Activated naive CD4-positive, alpha-beta T cell treated with anti-CD3 and anti-CD28 coated beads, Interleukin-2, amount 50 U/mL, for 24 hours (primary cell): ENCODE data around the gene SHC4.
"Not testable (repeated sequence)": the region's sequence is repeated elsewhere in the genome, so short reads cannot be mapped to it uniquely, and the experiment has no call there.

Experiments used
- H3K27ac Mint-ChIP-seq: one replicate; pipeline ENCODE4 v1.8.0; 2021; ENCODE audit warnings: mild to moderate bottlenecking, mixed read lengths
- H3K27me3 Mint-ChIP-seq: one replicate; pipeline ENCODE4 v1.8.0; 2021; ENCODE audit warnings: mixed read lengths
- H3K36me3 Mint-ChIP-seq: one replicate; pipeline ENCODE4 v1.8.0; 2021; ENCODE audit warnings: mixed read lengths
- H3K4me1 Mint-ChIP-seq: one replicate; pipeline ENCODE4 v1.8.0; 2021; ENCODE audit warnings: mixed read lengths
- H3K4me3 Mint-ChIP-seq: one replicate; pipeline ENCODE4 v1.8.0; 2021; ENCODE audit warnings: mild to moderate bottlenecking, mixed read lengths
- H3K9me3 Mint-ChIP-seq: one replicate; pipeline ENCODE4 v1.8.0; 2021; ENCODE audit warnings: mixed read lengths

Gene SHC4

GRCh38 chr15:48861813-48862431 is 101.8 kb downstream of the SHC4 start:
- no peaks in the 10 kb centered on the region for H3K36me3 Mint-ChIP-seq
- no peak overlapping the region for H3K4me3 Mint-ChIP-seq
- peaks cover 4% of the 10 kb centered on the region for H3K4me1 Mint-ChIP-seq
- peaks cover 3% of the 10 kb centered on the region for H3K27me3 Mint-ChIP-seq
- no peak overlapping the region for H3K27ac Mint-ChIP-seq
- no peaks in the 10 kb centered on the region for H3K9me3 Mint-ChIP-seq

GRCh38 chr15:48859426-48859825 is 104.3 kb downstream of the SHC4 start:
- H3K9me3 Mint-ChIP-seq = no peaks in the 10 kb centered on the region
- H3K4me3 Mint-ChIP-seq = no peak overlapping the region
- no peaks in the 10 kb centered on the region for H3K36me3 Mint-ChIP-seq

GRCh38 chr15:48858401-48858800 is 105.3 kb downstream of the SHC4 start:
- no peaks in the 10 kb centered on the region for H3K9me3 Mint-ChIP-seq
- H3K4me3 Mint-ChIP-seq = no peak overlapping the region
- peaks cover 4% of the 10 kb centered on the region for H3K4me1 Mint-ChIP-seq
- H3K27me3 Mint-ChIP-seq = no peaks in the 10 kb centered on the region
- H3K27ac Mint-ChIP-seq = no peak overlapping the region
- no peaks in the 10 kb centered on the region for H3K36me3 Mint-ChIP-seq

More at GRCh38 chr15:48859426-48859825, 104.3 kb downstream of the SHC4 start:
- Mint-ChIP-seq H3K27ac (no peak overlapping the region), H3K4me1 (peaks cover 4% of the 10 kb centered on the region), H3K27me3 (no peaks in the 10 kb centered on the region)

- no peaks in the 10 kb centered on the region for H3K4me1 Mint-ChIP-seq
- no peaks in the 10 kb centered on the region for H3K36me3 Mint-ChIP-seq
- H3K27ac Mint-ChIP-seq = no peak overlapping the region
- peaks cover under 1% of the 10 kb centered on the region for H3K27me3 Mint-ChIP-seq
- no peak overlapping the region for H3K4me3 Mint-ChIP-seq
- H3K9me3 Mint-ChIP-seq = no peaks in the 10 kb centered on the region
Measured at GRCh38 chr15:48856942-48857341, 106.8 kb downstream of the SHC4 start.

GRCh38 chr15:48855501-48856440 is 107.9 kb downstream of the SHC4 start:
- Mint-ChIP-seq H3K4me1 (no peaks in the 10 kb centered on the region), H3K36me3 (no peaks in the 10 kb centered on the region), H3K27ac (no peak overlapping the region), H3K9me3 (no peaks in the 10 kb centered on the region), H3K27me3 (peaks cover 3% of the 10 kb centered on the region), H3K4me3 (no peak overlapping the region)

GRCh38 chr15:48854434-48854833 is 109.3 kb downstream of the SHC4 start:
- H3K4me1 Mint-ChIP-seq, H3K27ac Mint-ChIP-seq, H3K27me3 Mint-ChIP-seq, H3K9me3 Mint-ChIP-seq, H3K4me3 Mint-ChIP-seq, H3K36me3 Mint-ChIP-seq: not testable (repeated sequence)

GRCh38 chr15:48851956-48852355 is 111.8 kb downstream of the SHC4 start:
- Mint-ChIP-seq H3K9me3 (no peaks in the 10 kb centered on the region), H3K4me1 (no peaks in the 10 kb centered on the region), H3K27me3 (peaks cover 3% of the 10 kb centered on the region), H3K27ac (no peak overlapping the region), H3K4me3 (no peak overlapping the region), H3K36me3 (no peaks in the 10 kb centered on the region)

GRCh38 chr15:48850648-48851047 is 113.1 kb downstream of the SHC4 start:
- Mint-ChIP-seq H3K4me1 (no peaks in the 10 kb centered on the region), H3K27ac (no peak overlapping the region), H3K9me3 (no peaks in the 10 kb centered on the region)

GRCh38 chr15:48845123-48845522 is 118.6 kb downstream of the SHC4 start:
- Mint-ChIP-seq H3K27me3 (no peaks in the 10 kb centered on the region), H3K36me3 (no peaks in the 10 kb centered on the region), H3K4me1 (no peaks in the 10 kb centered on the region), H3K9me3 (no peaks in the 10 kb centered on the region), H3K4me3 (no peak overlapping the region), H3K27ac (no peak overlapping the region)

More at GRCh38 chr15:48850648-48851047, 113.1 kb downstream of the SHC4 start:
- Mint-ChIP-seq H3K36me3 (no peaks in the 10 kb centered on the region), H3K27me3 (peaks cover 3% of the 10 kb centered on the region), H3K4me3 (no peak overlapping the region)

GRCh38 chr15:48842501-48842900 is 121.2 kb downstream of the SHC4 start:
- H3K9me3 Mint-ChIP-seq = no peaks in the 10 kb centered on the region
- no peaks in the 10 kb centered on the region for H3K4me1 Mint-ChIP-seq
- H3K27me3 Mint-ChIP-seq = peaks cover 3% of the 10 kb centered on the region
- no peak overlapping the region for H3K4me3 Mint-ChIP-seq
- no peak overlapping the region for H3K27ac Mint-ChIP-seq
- H3K36me3 Mint-ChIP-seq = no peaks in the 10 kb centered on the region

GRCh38 chr15:48834756-48835155 is 129.0 kb downstream of the SHC4 start:
- peaks cover 13% of the 10 kb centered on the region for H3K9me3 Mint-ChIP-seq
- H3K27ac Mint-ChIP-seq = no peak overlapping the region
- H3K4me3 Mint-ChIP-seq = no peak overlapping the region
- H3K36me3 Mint-ChIP-seq = no peaks in the 10 kb centered on the region
- H3K4me1 Mint-ChIP-seq = no peaks in the 10 kb centered on the region
- H3K27me3 Mint-ChIP-seq = peaks cover 12% of the 10 kb centered on the region

- H3K4me3 Mint-ChIP-seq = no peak overlapping the region
- H3K36me3 Mint-ChIP-seq = no peaks in the 10 kb centered on the region
- H3K27me3 Mint-ChIP-seq = peaks cover 12% of the 10 kb centered on the region
- peaks cover 13% of the 10 kb centered on the region for H3K9me3 Mint-ChIP-seq
- H3K4me1 Mint-ChIP-seq = no peaks in the 10 kb centered on the region
- H3K27ac Mint-ChIP-seq = no peak overlapping the region
Measured at GRCh38 chr15:48833526-48834239, 130.0 kb downstream of the SHC4 start.

GRCh38 chr15:48832648-48833047 is 131.1 kb downstream of the SHC4 start:
- Mint-ChIP-seq H3K9me3 (peaks cover 13% of the 10 kb centered on the region), H3K27me3 (peaks cover 10% of the 10 kb centered on the region), H3K4me3 (no peak overlapping the region), H3K27ac (no peak overlapping the region), H3K36me3 (no peaks in the 10 kb centered on the region), H3K4me1 (no peaks in the 10 kb centered on the region)

- H3K9me3 Mint-ChIP-seq = peaks cover 10% of the 10 kb centered on the region
- H3K4me1 Mint-ChIP-seq = no peaks in the 10 kb centered on the region
- H3K27ac Mint-ChIP-seq = no peak overlapping the region
- H3K36me3 Mint-ChIP-seq = no peaks in the 10 kb centered on the region
- peaks cover 7% of the 10 kb centered on the region for H3K27me3 Mint-ChIP-seq
- no peak overlapping the region for H3K4me3 Mint-ChIP-seq
Measured at GRCh38 chr15:48828906-48829305, 134.8 kb downstream of the SHC4 start.

- Mint-ChIP-seq H3K36me3 (no peaks in the 10 kb centered on the region), H3K4me1 (no peaks in the 10 kb centered on the region), H3K27ac (no peak overlapping the region), H3K4me3 (no peak overlapping the region), H3K9me3 (peaks cover 8% of the 10 kb centered on the region), H3K27me3 (peaks cover 7% of the 10 kb centered on the region)
Measured at GRCh38 chr15:48828471-48828870, 135.2 kb downstream of the SHC4 start.

GRCh38 chr15:48825075-48825474 is 138.6 kb downstream of the SHC4 start:
- no peaks in the 10 kb centered on the region for H3K9me3 Mint-ChIP-seq
- H3K4me3 Mint-ChIP-seq = no peak overlapping the region
- peaks cover 1% of the 10 kb centered on the region for H3K27me3 Mint-ChIP-seq
- no peaks in the 10 kb centered on the region for H3K36me3 Mint-ChIP-seq
- no peaks in the 10 kb centered on the region for H3K4me1 Mint-ChIP-seq
- H3K27ac Mint-ChIP-seq = no peak overlapping the region
